Stomach smooth muscle (tissue), 2 donors: Measurements from ENCODE around the gene SIX6.
"Not testable (repeated sequence)": the region's sequence is repeated elsewhere in the genome, so short reads cannot be mapped to it uniquely, and the experiment has no call there.

Experiments
- H3K27ac ChIP-seq: one replicate; pipeline ENCODE4 v1.7.0; 2013; ENCODE audit warnings: mild to moderate bottlenecking, low read length, inconsistent platforms
- H3K27me3 ChIP-seq, 2 donors: one replicate each; pipeline ENCODE4 v1.7.0; 2013; ENCODE audit warnings: low read length in 2 of 2; ENCODE audit not compliant: insufficient read depth in 2 of 2, control insufficient read depth in 1 of 2
- H3K36me3 ChIP-seq, 2 donors: one replicate each; pipeline ENCODE4 v1.7.0; 2013; ENCODE audit warnings: low read length in 2 of 2; ENCODE audit not compliant: control insufficient read depth in 2 of 2, insufficient read depth in 2 of 2
- H3K4me1 ChIP-seq: one replicate; pipeline ENCODE4 v1.7.0; 2013; ENCODE audit warnings: low read length; ENCODE audit not compliant: control insufficient read depth, insufficient read depth
- H3K4me3 ChIP-seq, 2 donors: one replicate each; pipeline ENCODE4 v1.7.0; 2013; ENCODE audit warnings: low read length in 2 of 2
- H3K9ac ChIP-seq, 2 donors: one replicate each; pipeline ENCODE4 v1.7.0; 2013; ENCODE audit warnings: low read length in 2 of 2, mild to moderate bottlenecking in 1 of 2
- H3K9me3 ChIP-seq, 2 donors: one replicate each; pipeline ENCODE4 v1.7.0; 2013; ENCODE audit warnings: low read length in 2 of 2; ENCODE audit not compliant: control insufficient read depth in 2 of 2
- donor health status: healthy.
- donor health status: Pancreatic carcinoma.

Gene SIX6

DNA sequence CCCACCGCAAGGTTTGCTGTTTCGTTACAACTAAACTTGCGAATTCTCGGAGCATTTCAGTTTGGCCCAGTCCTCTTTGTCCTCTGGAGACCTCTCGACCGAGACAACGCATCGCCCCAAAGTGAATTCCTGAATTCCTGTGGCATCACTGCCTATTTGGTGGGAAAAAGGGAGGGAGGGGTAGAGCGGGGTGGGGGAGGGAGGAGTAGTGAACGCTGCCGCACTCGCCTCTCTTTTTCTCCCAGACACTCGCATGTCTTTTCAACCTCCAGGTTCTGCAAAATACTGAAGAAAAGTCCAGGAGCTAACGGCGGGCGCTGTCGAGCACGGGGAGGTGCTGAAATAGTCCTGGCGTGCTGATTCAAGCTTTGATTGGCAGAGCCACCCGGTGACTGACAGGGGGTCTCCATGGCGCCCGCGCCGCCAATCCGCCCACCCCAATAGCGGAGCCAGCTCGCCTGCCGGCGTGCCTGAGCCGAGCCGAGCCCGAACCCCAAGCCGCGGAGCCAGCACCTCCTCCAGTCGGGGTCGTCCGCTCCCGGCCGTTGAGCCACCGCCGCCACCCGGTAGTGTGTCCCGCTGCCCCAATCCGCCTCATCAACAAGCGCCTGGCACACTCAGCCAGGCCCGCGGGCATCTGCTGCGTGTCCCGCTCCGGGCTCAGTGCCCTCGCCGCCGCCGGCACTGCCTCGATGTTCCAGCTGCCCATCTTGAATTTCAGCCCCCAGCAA, at the start of gene SIX6:
SIX6 (plus strand) TSS at position 440 of the 731 bp plus-strand sequence; CDS start at position 693, 253 bp downstream.
- H3K36me3 ChIP-seq, result no peaks in the 10 kb centered on the region
- no peak within 1 kb of the TSS for H3K9ac ChIP-seq
- peaks cover 86 to 88% of the 10 kb centered on the region in 2 donors for H3K27me3 ChIP-seq
- no peaks in the 10 kb centered on the region for H3K9me3 ChIP-seq
- H3K4me3 ChIP-seq, result peak within 1 kb of the TSS in 1 of 2 donors; percentile 29
- H3K4me1 ChIP-seq, result peaks cover 30% of the 10 kb centered on the region
- no peak within 1 kb of the TSS for H3K27ac ChIP-seq

DNA sequence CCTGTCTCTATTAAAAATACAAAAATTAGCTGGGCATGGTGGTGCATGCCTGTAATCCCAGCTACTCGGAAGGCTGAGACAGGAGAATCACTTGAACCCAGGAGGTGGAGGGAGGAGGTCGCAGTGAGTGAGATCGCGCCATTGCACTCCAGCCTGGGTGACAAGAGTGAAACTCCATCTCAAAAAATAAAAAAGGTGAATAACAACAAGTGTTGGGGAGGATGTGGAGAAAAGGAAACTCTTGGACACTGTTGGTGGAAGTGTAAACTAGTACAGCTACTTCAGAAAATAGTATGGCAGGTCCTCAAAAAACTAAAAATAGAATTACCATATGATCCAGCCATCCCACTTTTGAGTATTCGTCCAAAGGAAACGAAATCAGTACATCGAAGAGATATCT, 28.7 kb upstream of the SIX6 start:
- not testable (repeated sequence) for H3K36me3 ChIP-seq, H3K9me3 ChIP-seq, H3K9ac ChIP-seq, H3K4me3 ChIP-seq, H3K27me3 ChIP-seq, H3K4me1 ChIP-seq, H3K27ac ChIP-seq

DNA sequence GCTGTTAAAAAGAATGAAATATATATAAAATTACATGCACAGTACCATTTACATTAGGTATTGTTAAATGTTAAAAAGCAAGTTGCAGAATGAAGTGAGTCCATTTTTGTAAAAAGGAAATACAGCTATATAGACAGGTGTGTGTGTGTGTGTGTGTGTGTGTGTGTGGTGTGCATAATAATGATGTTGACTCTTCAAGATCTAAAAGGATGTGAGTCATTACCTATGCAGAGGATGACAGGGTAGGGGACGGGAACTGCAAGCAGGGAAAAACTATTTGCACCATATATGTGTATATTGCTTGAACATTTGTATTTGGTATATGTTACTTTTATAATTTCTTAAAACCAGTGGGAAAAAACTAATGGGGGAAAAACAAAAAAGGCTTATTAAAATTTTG, 26.2 kb upstream of the SIX6 start:
- peaks cover 21 to 22% of the 10 kb centered on the region in 2 donors for H3K27me3 ChIP-seq
- no peaks in the 10 kb centered on the region for H3K36me3 ChIP-seq
- H3K9me3 ChIP-seq, result peaks cover 0 to 4% of the 10 kb centered on the region in 2 donors
- no peak overlapping the region for H3K4me3 ChIP-seq
- peaks cover 3% of the 10 kb centered on the region for H3K4me1 ChIP-seq
- no peak overlapping the region for H3K27ac ChIP-seq
- no peak overlapping the region for H3K9ac ChIP-seq

DNA sequence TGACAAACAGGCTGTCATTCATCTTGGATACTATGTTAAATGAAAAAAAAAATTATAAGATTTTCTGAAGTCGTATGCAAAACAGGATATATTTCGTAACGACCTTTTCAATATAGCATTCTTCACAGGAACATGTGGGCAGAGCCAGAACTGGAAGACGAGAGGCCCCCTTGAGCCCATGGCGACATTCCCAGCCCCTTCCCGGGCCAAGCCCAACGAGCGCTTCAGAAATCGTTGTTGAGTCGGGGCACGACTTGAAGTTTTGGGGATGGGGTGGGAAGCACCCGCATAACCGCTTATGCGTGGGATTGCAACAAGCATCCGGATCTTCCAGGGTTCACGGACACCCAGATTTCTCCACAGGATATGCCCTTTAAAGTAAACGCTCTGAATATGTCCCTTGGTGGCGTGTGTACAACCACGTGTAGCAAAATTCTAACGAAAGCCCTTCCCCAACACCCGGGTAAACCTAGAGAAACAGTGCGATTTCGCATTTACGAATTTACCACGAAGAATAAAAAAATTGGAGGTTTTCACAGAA, 23.8 kb upstream of the SIX6 start:
- Histone ChIP-seq H3K36me3 (no peaks in the 10 kb centered on the region), H3K9ac (peak overlapping the region in 1 of 2 donors; percentile 53), H3K4me1 (peaks cover 3% of the 10 kb centered on the region), H3K27me3 (peaks cover 21 to 28% of the 10 kb centered on the region in 2 donors), H3K27ac (no peak overlapping the region), H3K4me3 (peak overlapping the region; percentile 51 to 58), H3K9me3 (peaks cover 0 to 4% of the 10 kb centered on the region in 2 donors)

DNA sequence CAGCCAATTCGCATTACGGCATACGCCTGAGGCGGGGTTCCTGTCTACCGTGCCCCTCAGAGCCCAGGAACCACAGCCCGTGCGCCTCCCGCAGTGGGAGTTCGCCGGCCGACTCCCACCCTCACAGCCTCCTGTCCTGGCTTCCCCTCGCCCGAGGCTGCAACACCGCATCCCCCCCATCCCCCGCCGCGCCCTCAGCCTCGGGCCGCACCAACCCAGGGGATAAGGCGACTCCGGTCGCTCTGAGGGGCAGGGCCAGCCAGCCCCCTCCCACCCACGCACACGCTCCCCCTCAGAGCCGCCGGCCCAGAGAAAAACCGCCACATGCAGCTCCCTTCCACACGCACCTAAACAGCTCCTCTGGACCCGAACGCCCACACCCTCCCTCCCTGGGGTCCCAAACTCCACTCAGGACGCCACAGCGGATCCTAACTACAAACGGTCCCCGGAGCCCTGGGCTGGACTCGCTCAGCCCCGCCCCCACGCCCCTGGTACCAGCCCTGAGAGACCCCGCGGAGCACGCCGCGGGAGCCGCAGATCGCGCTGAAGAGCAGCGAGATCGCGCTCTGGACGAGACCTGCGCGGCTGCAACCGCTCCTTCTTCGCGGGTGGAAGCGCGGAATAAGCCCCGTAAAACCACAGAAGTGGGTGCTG, 23.2 kb upstream of the SIX6 start, which contains the start of gene C14orf39:
C14orf39 (minus strand) TSS at position 466 of the 654 bp plus-strand sequence. CDS start 985 bp downstream, outside the sequence.
- Histone ChIP-seq H3K4me1 (peaks cover 3% of the 10 kb centered on the region), H3K4me3 (peak within 1 kb of the TSS; percentile 55 to 58), H3K9me3 (peaks cover 0 to 4% of the 10 kb centered on the region in 2 donors), H3K36me3 (no peaks in the 10 kb centered on the region), H3K9ac (peak within 1 kb of the TSS in 1 of 2 donors; percentile 53), H3K27ac (no peak within 1 kb of the TSS), H3K27me3 (peaks cover 21 to 28% of the 10 kb centered on the region in 2 donors)

DNA sequence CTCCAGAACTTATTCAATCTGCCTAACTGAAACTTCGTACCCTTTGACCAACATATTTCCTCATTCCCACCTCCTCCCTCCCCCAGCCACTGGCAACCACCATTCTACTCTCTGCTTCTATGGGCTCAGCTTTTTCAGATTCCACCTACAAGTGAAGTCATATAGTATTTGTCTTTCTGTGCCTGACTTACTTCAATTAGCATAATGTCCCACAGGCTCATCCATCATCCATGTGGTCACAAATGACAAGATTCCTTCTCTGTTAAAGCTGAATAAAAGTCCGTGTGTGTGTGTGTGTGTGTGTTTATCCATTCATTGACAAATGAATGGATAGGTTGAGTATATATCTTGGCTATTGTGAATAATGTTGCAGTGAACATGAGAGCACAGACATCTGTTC, 21.7 kb upstream of the SIX6 start:
- Histone ChIP-seq H3K27ac (no peak overlapping the region), H3K36me3 (no peaks in the 10 kb centered on the region), H3K9ac (no peak overlapping the region), H3K27me3 (peaks cover 24 to 28% of the 10 kb centered on the region in 2 donors), H3K4me3 (no peak overlapping the region), H3K4me1 (peaks cover 3% of the 10 kb centered on the region), H3K9me3 (peaks cover 0 to 4% of the 10 kb centered on the region in 2 donors)

DNA sequence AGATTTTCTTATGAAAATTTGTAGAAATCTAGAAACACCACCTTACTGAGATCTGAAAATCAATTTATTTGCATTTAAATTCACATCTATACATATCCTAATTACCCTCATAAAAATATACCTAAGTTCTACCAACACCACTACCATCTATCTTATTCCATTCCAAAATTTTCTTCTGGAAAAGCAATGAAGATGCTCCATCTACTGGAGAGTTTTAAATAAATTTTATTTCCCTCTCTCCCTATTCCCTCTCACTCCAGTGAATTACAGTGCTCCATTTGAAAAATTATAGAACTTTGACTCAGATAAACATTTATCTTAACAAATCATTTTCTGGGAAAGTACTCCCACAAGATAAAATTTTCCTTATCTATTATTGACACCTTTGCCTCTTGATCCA, 20.8 kb upstream of the SIX6 start:
- H3K9ac ChIP-seq, result no peak overlapping the region
- no peak overlapping the region for H3K27ac ChIP-seq
- H3K27me3 ChIP-seq, result peaks cover 24 to 28% of the 10 kb centered on the region in 2 donors
- H3K4me1 ChIP-seq, result peaks cover 3% of the 10 kb centered on the region
- no peaks in the 10 kb centered on the region for H3K36me3 ChIP-seq
- peaks cover 0 to 4% of the 10 kb centered on the region in 2 donors for H3K9me3 ChIP-seq
- H3K4me3 ChIP-seq, result no peak overlapping the region

DNA sequence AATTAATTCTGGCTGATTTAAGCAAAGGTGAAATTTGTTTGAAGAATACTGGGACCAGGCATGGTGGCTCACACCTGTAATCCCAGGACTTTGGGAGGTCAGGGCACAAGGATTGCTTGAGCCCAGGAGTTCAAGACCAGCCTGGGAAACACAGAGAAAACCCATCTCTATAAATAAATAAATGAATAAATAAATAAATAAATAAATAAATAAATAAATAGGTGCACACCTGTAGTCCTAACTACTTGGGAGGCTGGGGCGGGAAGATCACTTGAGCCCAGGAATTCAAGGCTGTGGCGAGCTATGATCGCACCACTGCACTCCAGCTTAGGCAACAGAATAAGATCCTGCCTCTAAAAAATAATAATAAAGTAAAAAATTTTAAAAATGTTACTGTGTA, 18.7 kb upstream of the SIX6 start:
- Histone ChIP-seq H3K27me3 (peaks cover 21 to 27% of the 10 kb centered on the region in 2 donors), H3K4me1 (peaks cover 3% of the 10 kb centered on the region), H3K9me3 (peaks cover under 1 to 7% of the 10 kb centered on the region in 2 donors), H3K9ac (no peak overlapping the region), H3K27ac (no peak overlapping the region), H3K36me3 (no peaks in the 10 kb centered on the region), H3K4me3 (no peak overlapping the region)

DNA sequence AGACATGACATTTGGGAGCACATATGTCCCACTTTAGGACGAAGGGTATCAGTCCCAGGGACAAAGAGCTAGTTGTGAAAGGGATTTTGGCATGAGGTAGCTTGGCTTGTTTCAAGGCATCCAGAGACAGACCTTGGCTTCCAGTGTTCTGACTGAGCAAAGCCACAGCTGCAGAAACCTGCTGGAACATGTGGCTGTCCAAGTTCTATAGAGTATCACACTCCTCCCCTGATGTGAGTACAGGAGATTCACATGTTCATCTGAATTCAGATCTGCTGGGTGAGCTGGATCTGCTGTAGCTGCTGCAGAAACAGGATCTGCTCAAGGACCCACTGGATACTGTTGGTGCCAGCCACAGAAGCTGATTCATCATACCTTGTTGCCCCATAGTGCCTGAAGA, 13.0 kb upstream of the SIX6 start:
- Histone ChIP-seq H3K9me3 (peaks cover 0 to 9% of the 10 kb centered on the region in 2 donors), H3K9ac (no peak overlapping the region), H3K4me1 (no peaks in the 10 kb centered on the region), H3K4me3 (no peak overlapping the region), H3K36me3 (no peaks in the 10 kb centered on the region), H3K27ac (no peak overlapping the region), H3K27me3 (peaks cover under 1 to 19% of the 10 kb centered on the region in 2 donors)

DNA sequence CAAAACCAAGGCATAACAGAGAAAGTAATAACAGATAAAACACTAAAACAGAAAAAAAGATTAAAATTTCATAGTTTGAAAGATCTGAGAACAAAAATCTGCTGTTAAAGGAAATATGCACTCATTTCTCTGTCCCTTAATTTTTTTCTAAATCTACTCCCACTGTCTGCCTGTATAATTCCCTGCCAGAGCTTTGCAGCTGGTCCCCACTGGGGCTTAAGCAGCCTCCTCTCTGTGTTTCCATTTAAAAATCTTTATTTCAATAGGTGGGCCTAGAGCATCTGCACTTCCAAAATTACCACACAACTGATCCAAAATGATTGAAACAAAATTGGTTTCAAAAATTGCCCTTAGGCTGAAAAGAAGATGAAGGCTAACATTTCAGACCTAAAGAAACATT, 6.4 kb upstream of the SIX6 start:
- Histone ChIP-seq H3K27ac (no peak overlapping the region), H3K27me3 (peaks cover 29 to 34% of the 10 kb centered on the region in 2 donors), H3K9me3 (no peaks in the 10 kb centered on the region), H3K4me3 (no peak overlapping the region), H3K36me3 (no peaks in the 10 kb centered on the region), H3K4me1 (peaks cover 6% of the 10 kb centered on the region), H3K9ac (no peak overlapping the region)
